GM21390 (cell line): Measurements from ENCODE around the gene TPO.
"Not testable (repeated sequence)": the region's sequence is repeated elsewhere in the genome, so short reads cannot be mapped to it uniquely, and the experiment has no call there.

ENCODE experiments used
- ATAC-seq: cut with Tn5 transposase; IDR thresholded peaks from one replicate; pipeline ENCODE4 v1.9.1; 2021; ENCODE audit not compliant: unreplicated experiment

The TPO gene

GRCh38 chr2:1413156-1413710 lies at the start of gene TPO:
Gene TPO, plus strand, starts transcription at chr2:1413463. Its CDS starts 946 bp downstream, at chr2:1414409.
- ATAC-seq: no peak

DNA sequence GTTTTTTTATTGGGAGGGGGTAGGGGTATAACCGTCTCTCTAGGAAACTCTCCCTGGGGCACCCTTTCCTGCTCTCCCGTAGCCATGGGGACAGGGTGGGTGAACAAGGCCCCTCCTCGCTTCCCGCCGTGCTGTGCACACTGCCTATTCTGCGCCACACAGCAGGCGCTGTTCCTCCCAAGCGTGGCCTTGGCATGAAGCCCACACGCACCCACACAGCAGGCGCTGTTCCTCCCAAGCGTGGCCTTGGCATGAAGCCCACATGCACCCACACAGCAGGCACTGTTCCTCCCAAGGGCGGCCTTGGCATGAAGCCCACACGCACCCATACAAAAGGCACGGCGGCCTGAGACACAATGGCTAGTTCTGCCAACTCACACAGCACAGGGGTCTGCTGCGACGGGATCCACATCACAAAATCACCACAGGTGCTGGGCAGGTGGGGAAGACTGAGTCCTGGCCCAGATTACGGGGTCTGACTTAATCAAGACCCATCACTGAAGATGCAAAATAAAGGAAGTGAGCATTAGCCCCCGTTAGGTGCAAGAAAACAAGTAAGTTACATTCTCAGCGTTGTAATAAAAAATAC lies 46.6 kb upstream of the TPO start:
- ATAC-seq: no peak

DNA sequence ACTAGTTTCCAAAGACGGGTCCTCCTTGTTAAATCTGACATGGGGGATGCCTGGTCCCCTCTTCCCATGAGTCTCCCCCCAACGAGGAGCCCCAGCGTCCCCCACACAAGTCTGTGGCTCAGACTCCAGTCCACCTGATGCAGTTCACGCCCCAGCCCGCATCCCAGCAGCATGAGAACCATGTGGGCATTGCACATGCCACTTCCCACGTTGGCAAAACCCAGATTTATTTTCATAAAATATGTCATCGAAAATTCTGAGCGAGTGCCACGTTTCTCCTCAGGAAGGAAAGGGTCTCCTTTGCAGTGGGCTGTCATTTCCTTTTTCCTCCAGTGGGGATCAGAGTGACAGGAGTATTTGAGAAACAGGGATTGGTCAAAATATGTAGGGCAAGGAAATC lies 45.7 kb upstream of the TPO start:
- no peak for ATAC-seq

- no peak for ATAC-seq
Observed at GRCh38 chr2:1369905-1370304, 43.4 kb upstream of the TPO start.

DNA sequence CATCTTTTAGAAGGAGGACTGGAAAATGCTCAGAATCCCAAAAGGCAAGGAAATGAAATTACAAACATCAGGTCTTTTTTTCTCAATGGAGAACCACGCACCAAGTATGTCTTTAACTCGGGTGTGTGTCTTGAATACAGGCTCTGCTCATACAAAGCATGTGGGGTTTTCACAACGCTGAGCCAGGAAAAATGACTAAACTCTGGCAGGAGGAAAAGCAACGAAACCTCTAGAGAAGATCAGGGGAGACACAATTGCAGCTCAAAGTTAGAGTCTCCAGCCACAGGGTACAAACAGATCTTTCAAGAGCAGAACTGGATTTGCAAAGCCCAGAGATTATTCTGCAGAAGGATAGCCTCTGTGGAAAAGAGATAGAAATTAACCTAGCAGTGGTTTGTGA lies 42.8 kb upstream of the TPO start:
- ATAC-seq: no peak

DNA sequence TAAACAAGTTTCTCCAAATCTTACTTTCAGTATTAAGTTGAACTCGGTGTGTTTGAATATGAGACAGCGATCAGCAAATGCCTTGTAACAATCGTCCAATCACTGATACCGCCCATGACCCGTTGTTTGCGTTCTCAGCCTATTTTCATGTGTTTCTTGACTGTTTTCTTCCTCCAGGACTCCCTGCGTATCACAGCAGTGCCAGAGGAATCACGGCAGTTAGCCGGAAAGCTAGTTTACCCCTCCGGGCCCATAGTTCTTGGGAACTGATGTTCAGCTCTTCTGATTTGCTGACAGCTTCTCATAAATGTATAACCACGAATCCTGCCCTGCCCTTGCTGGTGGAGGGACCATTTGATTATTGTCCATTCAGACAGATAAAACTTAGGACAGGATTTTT lies 42.2 kb upstream of the TPO start:
- ATAC-seq: no peak

DNA sequence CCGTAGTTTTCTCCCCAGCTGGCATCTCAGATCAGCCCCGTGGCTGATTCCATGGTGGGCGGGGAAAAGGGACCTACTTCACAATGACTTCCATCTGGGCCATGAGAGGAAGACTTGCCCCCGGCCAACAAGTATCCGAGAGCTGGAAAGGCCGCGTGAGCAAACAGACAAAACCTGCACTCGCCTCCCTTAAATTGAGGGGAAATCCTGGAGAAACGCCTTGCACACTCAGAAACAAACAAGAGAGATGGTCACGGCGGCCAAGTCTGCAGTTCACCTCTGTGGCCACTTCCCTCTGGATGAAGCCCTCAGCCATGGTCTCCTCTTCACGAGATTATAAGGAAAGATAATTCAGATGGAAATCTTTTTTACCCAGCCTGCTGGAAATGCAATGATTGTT lies 39.4 kb upstream of the TPO start:
- no peak for ATAC-seq

DNA sequence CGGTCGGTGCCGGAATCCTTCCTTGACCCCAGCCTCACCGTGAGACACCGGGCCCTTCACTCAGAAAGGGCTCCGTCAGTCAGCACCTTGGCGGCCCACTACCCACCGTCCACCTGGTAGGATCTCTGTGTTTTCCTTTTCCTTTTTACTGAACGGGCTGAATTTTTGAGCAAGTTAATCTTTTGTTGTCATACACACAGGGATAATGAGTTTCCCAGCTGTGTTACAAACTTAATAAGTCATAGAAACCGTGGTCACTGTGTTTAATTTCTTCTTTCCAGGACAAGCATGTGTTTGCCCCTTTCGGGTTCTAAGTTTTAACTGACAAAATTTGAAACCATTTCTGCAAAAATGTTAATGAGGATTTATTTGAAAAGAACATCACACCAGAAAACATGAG lies 39.0 kb upstream of the TPO start:
- ATAC-seq: no peak

GRCh38 chr2:1375794-1376193 lies 37.5 kb upstream of the TPO start:
- no peak for ATAC-seq

DNA sequence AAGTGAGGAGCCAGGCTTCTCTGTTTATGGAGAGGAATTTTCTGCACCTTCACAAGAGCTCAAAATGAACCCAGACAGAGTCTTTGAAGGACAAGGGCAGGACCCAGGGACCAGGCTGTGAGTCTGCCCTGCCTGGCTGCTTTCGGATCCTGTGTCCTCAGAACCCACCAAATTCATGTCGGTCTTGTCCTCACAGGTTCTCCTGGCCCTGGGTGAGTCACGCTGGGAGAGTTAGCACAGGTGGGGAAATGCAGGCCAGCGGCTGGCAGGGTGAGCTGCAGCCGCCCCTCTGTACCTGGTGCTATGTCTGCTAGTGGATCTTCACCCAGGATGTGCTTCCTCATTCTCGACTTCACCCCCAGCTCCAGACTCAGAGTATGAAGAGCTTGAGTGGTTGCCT lies 35.8 kb upstream of the TPO start:
- ATAC-seq: no peak

DNA sequence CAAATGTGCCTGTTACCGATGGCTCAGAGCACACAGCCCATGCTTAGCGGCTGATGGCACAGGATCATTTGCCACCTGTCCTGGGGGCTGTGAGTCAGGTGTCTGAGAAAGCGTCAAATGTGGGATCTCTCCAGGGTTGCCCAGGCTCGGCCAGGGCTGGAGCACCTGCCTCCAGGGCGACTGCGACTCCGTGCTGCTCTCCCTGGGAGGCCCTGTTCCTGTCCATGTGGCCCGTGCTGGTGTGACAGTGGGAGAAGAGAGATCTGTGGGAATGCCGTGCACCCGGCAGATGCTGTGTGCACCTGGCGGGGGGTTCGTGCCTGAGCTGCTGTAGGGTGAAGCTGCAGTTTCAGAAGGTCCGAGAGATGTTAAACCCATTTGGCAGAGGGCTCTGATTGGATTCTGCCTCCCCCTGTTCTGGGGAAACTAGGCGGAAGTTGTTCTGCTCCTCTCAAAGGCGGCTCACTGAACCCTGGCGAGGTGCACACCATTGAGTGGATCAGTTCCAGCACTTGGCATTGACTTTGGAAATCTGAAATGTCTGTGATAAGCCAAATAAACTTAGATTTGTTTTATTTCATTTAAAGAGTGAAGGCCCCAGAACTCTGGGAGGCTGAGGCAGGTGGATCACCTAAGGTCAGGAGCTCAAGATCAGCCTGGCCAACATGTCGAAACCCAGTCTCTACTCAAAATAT lies 34.7 kb upstream of the TPO start:
- ATAC-seq: no peak

- ATAC-seq: no peak
Observed at GRCh38 chr2:1381644-1382043, 31.6 kb upstream of the TPO start.

- ATAC-seq: not testable (repeated sequence)
Observed at GRCh38 chr2:1387954-1388725, 25.1 kb upstream of the TPO start.

DNA sequence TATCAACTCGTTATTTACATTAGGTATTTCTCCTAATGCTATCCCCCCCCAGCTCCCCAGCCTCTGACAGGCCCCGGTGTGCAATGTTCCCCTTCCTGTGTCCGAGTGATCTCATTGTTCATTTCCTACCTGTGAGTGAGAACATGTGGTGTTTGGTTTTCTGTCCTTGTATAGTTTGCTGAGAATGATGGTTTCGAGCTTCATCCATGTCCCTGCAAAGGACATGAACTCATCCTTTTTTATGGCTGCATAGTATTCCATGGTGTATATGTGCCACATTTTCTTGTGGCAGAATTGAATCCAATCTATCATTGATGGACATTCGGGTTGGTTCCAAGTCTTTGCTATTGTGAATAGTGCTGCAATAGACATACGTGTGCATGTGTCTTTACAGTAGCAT lies 23.1 kb upstream of the TPO start:
- ATAC-seq: not testable (repeated sequence)

DNA sequence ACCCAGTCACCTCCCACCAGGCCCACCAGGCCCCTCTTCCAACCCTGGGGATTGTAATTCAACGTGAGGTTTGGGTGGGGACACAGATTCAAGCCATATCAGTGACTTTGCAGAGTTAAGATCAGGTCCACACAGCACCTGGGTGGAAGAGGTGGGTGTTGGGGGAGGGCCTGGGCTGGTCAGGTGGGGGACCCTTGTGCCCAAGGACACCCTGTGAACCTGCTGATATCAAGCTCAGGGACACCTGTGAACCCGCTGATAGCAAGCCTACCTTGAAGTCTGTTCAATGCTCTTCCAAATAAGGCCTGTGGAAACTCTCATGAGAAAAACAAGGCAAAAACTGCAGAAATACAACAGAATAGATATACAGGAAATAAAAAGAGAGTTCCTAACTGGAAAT lies 19.9 kb upstream of the TPO start:
- no peak for ATAC-seq

GRCh38 chr2:1394709-1395408 lies 18.4 kb upstream of the TPO start:
- no peak for ATAC-seq

GRCh38 chr2:1397350-1397749 lies 15.9 kb upstream of the TPO start:
- ATAC-seq: no peak

DNA sequence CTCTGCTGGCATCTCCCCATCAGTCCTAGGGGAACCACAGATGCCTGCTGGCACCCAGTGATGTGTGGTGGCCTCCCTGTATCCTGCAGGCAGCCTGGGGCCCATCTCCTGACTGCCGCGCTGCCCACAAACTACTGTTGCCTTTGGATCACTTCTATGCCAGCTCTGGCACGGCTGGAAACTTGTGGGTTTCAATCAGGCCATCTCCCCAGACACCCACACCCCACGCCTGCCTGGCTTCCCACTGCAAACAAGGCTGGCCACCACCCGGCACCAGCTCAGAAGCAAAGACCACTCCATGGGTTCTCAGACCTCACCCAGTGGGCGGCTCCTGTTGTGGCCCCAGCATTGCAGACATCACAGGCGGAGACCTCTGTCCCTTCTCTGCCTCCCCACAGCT lies 15.1 kb upstream of the TPO start:
- ATAC-seq: no peak

- ATAC-seq: no peak
Observed at GRCh38 chr2:1400943-1401735, 12.1 kb upstream of the TPO start.

DNA sequence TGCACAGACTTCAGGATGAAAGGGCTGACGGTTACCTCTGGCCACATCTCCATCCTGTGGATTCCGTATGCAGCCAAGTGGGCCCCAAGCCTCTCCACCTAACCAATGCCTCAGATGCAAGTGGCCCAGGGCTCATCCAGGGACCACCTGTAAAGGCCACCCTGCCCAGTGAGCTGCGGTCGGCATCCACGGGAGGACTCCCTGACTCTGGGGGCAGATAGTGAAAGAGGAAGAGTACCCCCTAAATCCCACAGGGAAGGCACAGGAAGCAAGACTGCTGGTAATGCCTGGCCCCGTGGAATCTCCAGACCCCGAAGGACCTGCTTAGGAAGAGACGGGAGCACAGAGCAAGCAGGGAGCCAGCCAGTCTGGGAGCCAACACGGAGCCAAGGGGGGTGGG lies 11.2 kb upstream of the TPO start:
- no peak for ATAC-seq

GRCh38 chr2:1403565-1403964 lies 9.7 kb upstream of the TPO start:
- ATAC-seq: no peak
